A549 treated with dexamethasone at 1 μM for 4 hours (cell line): ENCODE data around the gene SLC6A1. TPM values are rescaled to one million over a fixed set of nuclear protein-coding genes. Genes with fewer than 3 reads are reported as not detected.

Source experiments
- total RNA-seq: library from RNA; stranded (reverse); fragments of 200-300 nt; extraction: Qiagen RNA extraction; gene quantifications from 5 replicates; pipeline ENCODE4 v1.2.3, GENCODE V29; 2022

The SLC6A1 gene
- 0.07 TPM in 1 of 5 replicates, not detected in the others for total RNA-seq

GRCh38 chr3:10992017-10992942, at the start of gene SLC6A1:
Gene SLC6A1 (plus strand): TSS chr3:10992748. CDS start chr3:11017212, 24,464 bp downstream.

Other genes with a start within 250 kb of the SLC6A1 start
- gene SLC6A11, start 176.5 kb upstream of the SLC6A1 start, total RNA-seq: 0.08 to 0.28 TPM (median 0.13 TPM) in 5 replicates
- gene HRH1, start 161.7 kb downstream of the SLC6A1 start, total RNA-seq: 5.3 to 7.7 TPM (median 6.2 TPM) in 5 replicates